ENCODE results near the gene MUC12.
"Not testable (repeated sequence)": the region's sequence is repeated elsewhere in the genome, so short reads cannot be mapped to it uniquely, and the experiment has no call there.

MUC12 gene

GRCh38 chr7:101020444-101020843 is 51.1 kb downstream of the MUC12 start:
- DNase-seq (ENCODE audit: low spot score in 2 of 2), result no peak
- no peak overlapping the region for H3K27ac Mint-ChIP-seq
- peaks cover 7% of the 10 kb centered on the region for H3K27me3 Mint-ChIP-seq
- no peak for ATAC-seq (ENCODE audit: low read depth)
- H3K4me1 Mint-ChIP-seq, result peaks cover 20% of the 10 kb centered on the region
- H3K36me3 Mint-ChIP-seq, result no peaks in the 10 kb centered on the region
- no peak overlapping the region for H3K4me3 Mint-ChIP-seq
- H3K9me3 Mint-ChIP-seq, result no peaks in the 10 kb centered on the region

GRCh38 chr7:101021703-101022102 is 52.3 kb downstream of the MUC12 start:
- ATAC-seq (ENCODE audit: low read depth), result no peak
- no peak overlapping the region for H3K4me3 Mint-ChIP-seq
- peaks cover 6% of the 10 kb centered on the region for H3K27me3 Mint-ChIP-seq
- H3K9me3 Mint-ChIP-seq, result no peaks in the 10 kb centered on the region
- H3K4me1 Mint-ChIP-seq, result peaks cover 13% of the 10 kb centered on the region
- no peaks in the 10 kb centered on the region for H3K36me3 Mint-ChIP-seq
- no peak overlapping the region for H3K27ac Mint-ChIP-seq
- DNase-seq (ENCODE audit: low spot score in 2 of 2), result no peak

GRCh38 chr7:101023839-101024238 is 54.5 kb downstream of the MUC12 start:
- no peaks in the 10 kb centered on the region for H3K36me3 Mint-ChIP-seq
- DNase-seq (ENCODE audit: low spot score in 2 of 2), result no peak
- peaks cover 6% of the 10 kb centered on the region for H3K27me3 Mint-ChIP-seq
- ATAC-seq (ENCODE audit: low read depth), result no peak
- H3K4me1 Mint-ChIP-seq, result no peaks in the 10 kb centered on the region
- H3K27ac Mint-ChIP-seq, result no peak overlapping the region
- H3K4me3 Mint-ChIP-seq, result no peak overlapping the region
- no peaks in the 10 kb centered on the region for H3K9me3 Mint-ChIP-seq

- Mint-ChIP-seq H3K9me3 (no peaks in the 10 kb centered on the region), H3K4me1 (no peaks in the 10 kb centered on the region), H3K4me3 (no peak overlapping the region), H3K27me3 (peaks cover 5% of the 10 kb centered on the region), H3K36me3 (no peaks in the 10 kb centered on the region), H3K27ac (no peak overlapping the region)
- ATAC-seq (ENCODE audit: low read depth) (no peak), DNase-seq (ENCODE audit: low spot score in 2 of 2) (no peak)
These were observed 61.7 kb downstream of the MUC12 start for GRCh38 chr7:101031082-101031481.

GRCh38 chr7:101035941-101036340 is 66.6 kb downstream of the MUC12 start:
- ATAC-seq (ENCODE audit: low read depth), result no peak
- Mint-ChIP-seq H3K36me3 (no peaks in the 10 kb centered on the region), H3K27ac (no peak overlapping the region), H3K4me3 (no peak overlapping the region), H3K4me1 (no peaks in the 10 kb centered on the region), H3K9me3 (no peaks in the 10 kb centered on the region), H3K27me3 (peaks cover 5% of the 10 kb centered on the region)
- no peak for DNase-seq (ENCODE audit: low spot score in 2 of 2)

- H3K9me3 Mint-ChIP-seq; H3K27me3 Mint-ChIP-seq; DNase-seq (ENCODE audit: low spot score in 2 of 2); ATAC-seq (ENCODE audit: low read depth); H3K27ac Mint-ChIP-seq; H3K4me3 Mint-ChIP-seq; H3K4me1 Mint-ChIP-seq; H3K36me3 Mint-ChIP-seq: not testable (repeated sequence)
These were observed 71.9 kb downstream of the MUC12 start for GRCh38 chr7:101041283-101041682.

GRCh38 chr7:101058355-101058754 is 89.0 kb downstream of the MUC12 start:
- peaks cover 18% of the 10 kb centered on the region for H3K27me3 Mint-ChIP-seq
- DNase-seq (ENCODE audit: low spot score in 2 of 2), result peak; percentile 30 to 51
- no peak overlapping the region for H3K27ac Mint-ChIP-seq
- H3K36me3 Mint-ChIP-seq, result no peaks in the 10 kb centered on the region
- H3K4me3 Mint-ChIP-seq, result no peak overlapping the region
- ATAC-seq (ENCODE audit: low read depth), result no peak
- no peaks in the 10 kb centered on the region for H3K9me3 Mint-ChIP-seq
- no peaks in the 10 kb centered on the region for H3K4me1 Mint-ChIP-seq

GRCh38 chr7:101059620-101059942 is 90.2 kb downstream of the MUC12 start:
- no peak for DNase-seq (ENCODE audit: low spot score in 2 of 2)
- ATAC-seq (ENCODE audit: low read depth), result no peak
- H3K27me3 Mint-ChIP-seq, result peaks cover 21% of the 10 kb centered on the region
- no peaks in the 10 kb centered on the region for H3K9me3 Mint-ChIP-seq
- H3K4me1 Mint-ChIP-seq, result peaks cover 2% of the 10 kb centered on the region
- no peak overlapping the region for H3K27ac Mint-ChIP-seq
- no peaks in the 10 kb centered on the region for H3K36me3 Mint-ChIP-seq
- H3K4me3 Mint-ChIP-seq, result no peak overlapping the region

GRCh38 chr7:101060992-101061391 is 91.6 kb downstream of the MUC12 start:
- Mint-ChIP-seq H3K27me3 (peaks cover 24% of the 10 kb centered on the region), H3K4me3 (no peak overlapping the region), H3K4me1 (peaks cover 2% of the 10 kb centered on the region), H3K27ac (no peak overlapping the region), H3K9me3 (no peaks in the 10 kb centered on the region), H3K36me3 (no peaks in the 10 kb centered on the region)
- no peak for ATAC-seq (ENCODE audit: low read depth)
- no peak for DNase-seq (ENCODE audit: low spot score in 2 of 2)

GRCh38 chr7:101064176-101064550 is 94.8 kb downstream of the MUC12 start:
- not testable (repeated sequence) for ATAC-seq (ENCODE audit: low read depth); H3K9me3 Mint-ChIP-seq; H3K27ac Mint-ChIP-seq; DNase-seq (ENCODE audit: low spot score in 2 of 2); H3K4me1 Mint-ChIP-seq; H3K4me3 Mint-ChIP-seq; H3K36me3 Mint-ChIP-seq
- peaks cover 23% of the 10 kb centered on the region for H3K27me3 Mint-ChIP-seq

- peaks cover 26% of the 10 kb centered on the region for H3K27me3 Mint-ChIP-seq
- not testable (repeated sequence) for H3K36me3 Mint-ChIP-seq; ATAC-seq (ENCODE audit: low read depth); H3K4me3 Mint-ChIP-seq; H3K4me1 Mint-ChIP-seq; H3K9me3 Mint-ChIP-seq; H3K27ac Mint-ChIP-seq; DNase-seq (ENCODE audit: low spot score in 2 of 2)
These were observed 95.8 kb downstream of the MUC12 start for GRCh38 chr7:101065162-101065561.

GRCh38 chr7:101066141-101066832 is 96.9 kb downstream of the MUC12 start:
- Mint-ChIP-seq H3K36me3 (no peaks in the 10 kb centered on the region), H3K9me3 (no peaks in the 10 kb centered on the region), H3K4me1 (peaks cover 2% of the 10 kb centered on the region), H3K4me3 (no peak overlapping the region), H3K27me3 (peaks cover 23% of the 10 kb centered on the region), H3K27ac (no peak overlapping the region)
- DNase-seq (ENCODE audit: low spot score in 2 of 2) (no peak), ATAC-seq (ENCODE audit: low read depth) (no peak)

- Mint-ChIP-seq H3K27ac (no peak overlapping the region), H3K9me3 (no peaks in the 10 kb centered on the region), H3K4me3 (no peak overlapping the region), H3K36me3 (no peaks in the 10 kb centered on the region), H3K27me3 (peaks cover 23% of the 10 kb centered on the region), H3K4me1 (peaks cover 2% of the 10 kb centered on the region)
- ATAC-seq (ENCODE audit: low read depth) (no peak), DNase-seq (ENCODE audit: low spot score in 2 of 2) (no peak)
These were observed 97.4 kb downstream of the MUC12 start for GRCh38 chr7:101066833-101067177.

- no peak overlapping the region for H3K4me3 Mint-ChIP-seq
- peaks cover 21% of the 10 kb centered on the region for H3K27me3 Mint-ChIP-seq
- peaks cover 2% of the 10 kb centered on the region for H3K4me1 Mint-ChIP-seq
- no peak overlapping the region for H3K27ac Mint-ChIP-seq
- DNase-seq (ENCODE audit: low spot score in 2 of 2) (no peak), ATAC-seq (ENCODE audit: low read depth) (no peak)
- H3K36me3 Mint-ChIP-seq, result no peaks in the 10 kb centered on the region
- H3K9me3 Mint-ChIP-seq, result no peaks in the 10 kb centered on the region
These were observed 99.0 kb downstream of the MUC12 start for GRCh38 chr7:101068401-101068800.

Data from memory B cell (primary cell).